HG03060 (cell line): ENCODE data around the gene SH3RF2.

ENCODE experiments used
- ATAC-seq: cut with Tn5 transposase; IDR thresholded peaks from one replicate; pipeline ENCODE4 v1.9.1; 2021; ENCODE audit warnings: low read depth, moderate number of reproducible peaks; ENCODE audit not compliant: unreplicated experiment

Gene SH3RF2

GRCh38 chr5:146032911-146033310 is 96.5 kb downstream of the SH3RF2 start:
- ATAC-seq, result no peak

GRCh38 chr5:146034127-146034526 is 97.7 kb downstream of the SH3RF2 start:
- no peak for ATAC-seq

GRCh38 chr5:146034605-146035004 is 98.2 kb downstream of the SH3RF2 start:
- ATAC-seq, result no peak

GRCh38 chr5:146039420-146039819 is 103.0 kb downstream of the SH3RF2 start:
- ATAC-seq, result no peak

- ATAC-seq, result no peak
These were observed 104.1 kb downstream of the SH3RF2 start for GRCh38 chr5:146040527-146040926.

GRCh38 chr5:146041180-146041789 is 104.9 kb downstream of the SH3RF2 start:
- ATAC-seq, result no peak

- no peak for ATAC-seq
These were observed 106.4 kb downstream of the SH3RF2 start for GRCh38 chr5:146042628-146043279.

GRCh38 chr5:146043722-146044121 is 107.3 kb downstream of the SH3RF2 start:
- no peak for ATAC-seq

- ATAC-seq, result no peak
These were observed 111.0 kb downstream of the SH3RF2 start for GRCh38 chr5:146047396-146047795.

- ATAC-seq, result no peak
These were observed 112.8 kb downstream of the SH3RF2 start for GRCh38 chr5:146048994-146049703.

- no peak for ATAC-seq
These were observed 113.3 kb downstream of the SH3RF2 start for GRCh38 chr5:146049704-146050026.

GRCh38 chr5:146050086-146050485 is 113.7 kb downstream of the SH3RF2 start:
- ATAC-seq, result no peak

- ATAC-seq, result no peak
These were observed 115.3 kb downstream of the SH3RF2 start for GRCh38 chr5:146051678-146052077.

GRCh38 chr5:146052780-146053179 is 116.4 kb downstream of the SH3RF2 start:
- no peak for ATAC-seq

- no peak for ATAC-seq
These were observed 119.1 kb downstream of the SH3RF2 start for GRCh38 chr5:146055432-146055831.

- ATAC-seq, result no peak
These were observed 123.3 kb downstream of the SH3RF2 start for GRCh38 chr5:146059460-146060220.

GRCh38 chr5:146060221-146060585 is 123.8 kb downstream of the SH3RF2 start:
- ATAC-seq, result no peak

- ATAC-seq, result no peak
These were observed 130.6 kb downstream of the SH3RF2 start for GRCh38 chr5:146066968-146067367.

- ATAC-seq, result no peak
These were observed 131.8 kb downstream of the SH3RF2 start for GRCh38 chr5:146068206-146068605.

GRCh38 chr5:146068977-146069779 is 132.8 kb downstream of the SH3RF2 start:
- peak; percentile 15 for ATAC-seq

- peak; percentile 51 for ATAC-seq
These were observed 133.4 kb downstream of the SH3RF2 start for GRCh38 chr5:146069780-146070099.
